GM12872 (cell line): ENCODE measurements around the gene SLIT3.

Experiments
- CTCF ChIP-seq: IDR thresholded peaks from 3 replicates; pipeline ENCODE4 v1.5.1; 2011; ENCODE audit warnings: low read depth, mild to moderate bottlenecking, low read length, moderate library complexity; ENCODE audit not compliant: insufficient read depth

The SLIT3 gene

GRCh38 chr5:168765551-168766425, 535.2 kb downstream of the SLIT3 start:
- no peak for TF ChIP-seq CTCF

GRCh38 chr5:168765086-168765550, 535.8 kb downstream of the SLIT3 start:
- TF ChIP-seq CTCF, result no peak

- no peak for TF ChIP-seq CTCF
These were observed 544.2 kb downstream of the SLIT3 start for GRCh38 chr5:168756453-168757391.

- no peak for TF ChIP-seq CTCF
These were observed 545.3 kb downstream of the SLIT3 start for GRCh38 chr5:168755548-168756093.

GRCh38 chr5:168753691-168754254, 547.2 kb downstream of the SLIT3 start:
- no peak for TF ChIP-seq CTCF

- TF ChIP-seq CTCF, result no peak
These were observed 548.3 kb downstream of the SLIT3 start for GRCh38 chr5:168752416-168753190.
